IMR-90 (cell line): ENCODE data around the gene IL24. TPM values are rescaled to one million over a fixed set of nuclear protein-coding genes. Genes with fewer than 3 reads are reported as not detected.

Experiments
- ATAC-seq: fragments of 200-7000 bp; cut with Tn5 transposase; 2 replicates; pipeline ENCODE4 v1.9.1; 2020; ENCODE audit warnings: low read depth, mild to moderate bottlenecking, moderate library complexity
- BruUV-seq: library from RNA; stranded (reverse); fragments of 400-500 nt; replicated peaks from 2 replicates; lab custom pipeline; 2021; lab: Mats Ljungman, UMichigan
- CTCF ChIA-PET: fragments of 300-600 bp; formaldehyde crosslinking; extraction: SDS; loops from one replicate; lab custom pipeline; 2021; ENCODE audit warnings: antibody characterized with exemption; lab: Yijun Ruan, JAX
- POLR2A ChIA-PET: fragments of 300-600 bp; sonication (Branson Sonifier 250); formaldehyde crosslinking; loops from one replicate; lab custom pipeline; 2022; ENCODE audit warnings: antibody characterized with exemption; ENCODE audit not compliant: unreplicated experiment; lab: Charles Lee
- DNase-seq: peaks from one replicate; pipeline ENCODE4 v3.0.0; 2013
- H2AFZ ChIP-seq: replicated peaks from 2 replicates; pipeline ENCODE3; 2013; ENCODE audit warnings: low read length, mild to moderate bottlenecking; ENCODE audit not compliant: poor library complexity
- H2AK5ac ChIP-seq: 2 replicates; pipeline ENCODE4 v1.6.1; 2013; ENCODE audit warnings: low read depth, low read length, inconsistent platforms
- H2AK9ac ChIP-seq: replicated peaks from 2 replicates; pipeline ENCODE3; 2013; ENCODE audit warnings: mild to moderate bottlenecking, low read depth, low read length, moderate library complexity; ENCODE audit not compliant: poor library complexity
- H2BK120ac ChIP-seq: 2 replicates; pipeline ENCODE4 v1.6.1; 2013; ENCODE audit warnings: low read depth, low read length, inconsistent platforms
- H2BK15ac ChIP-seq: 3 replicates; pipeline ENCODE4 v1.6.1; 2013; ENCODE audit warnings: low read depth, low read length, inconsistent platforms
- H2BK20ac ChIP-seq: 2 replicates; pipeline ENCODE4 v1.6.1; 2013; ENCODE audit warnings: low read depth, mild to moderate bottlenecking, inconsistent platforms, low read length, moderate library complexity
- H2BK5ac ChIP-seq: 2 replicates; pipeline ENCODE4 v1.6.1; 2013; ENCODE audit warnings: mild to moderate bottlenecking, low read depth, low read length, inconsistent platforms; ENCODE audit not compliant: poor library complexity, severe bottlenecking
- H3K14ac ChIP-seq: replicated peaks from 2 replicates; pipeline ENCODE4 v1.6.1; 2013; ENCODE audit warnings: low read depth, low read length, inconsistent platforms
- H3K18ac ChIP-seq: 2 replicates; pipeline ENCODE4 v1.6.1; 2013; ENCODE audit warnings: low read depth, low read length, control low read depth
- H3K23ac ChIP-seq: 2 replicates; pipeline ENCODE4 v1.6.1; 2013; ENCODE audit warnings: low read depth, low read length, inconsistent platforms
- H3K27ac ChIP-seq: 2 replicates; pipeline ENCODE4 v1.5.1; 2013; ENCODE audit warnings: mild to moderate bottlenecking, control low read depth, low read length; ENCODE audit not compliant: insufficient read depth
- H3K27me3 ChIP-seq: 2 replicates; pipeline ENCODE4 v1.6.1; 2013; ENCODE audit warnings: low read length; ENCODE audit not compliant: control insufficient read depth, insufficient read depth
- H3K36me3 ChIP-seq: 2 replicates; pipeline ENCODE4 v1.6.1; 2013; ENCODE audit warnings: low read length, mixed read lengths; ENCODE audit not compliant: control insufficient read depth, insufficient read depth
- H3K4ac ChIP-seq: 2 replicates; pipeline ENCODE4 v1.6.1; 2013; ENCODE audit warnings: low read depth, low read length, inconsistent platforms
- H3K4me1 ChIP-seq: 2 replicates; pipeline ENCODE4 v1.6.1; 2013; ENCODE audit warnings: low read length, mixed read lengths; ENCODE audit not compliant: control insufficient read depth, insufficient read depth
- H3K4me2 ChIP-seq: 2 replicates; pipeline ENCODE4 v1.6.1; 2013; ENCODE audit warnings: low read depth, mild to moderate bottlenecking, control low read depth, low read length, moderate library complexity
- H3K4me3 ChIP-seq: 2 replicates; pipeline ENCODE4 v1.5.1; 2013; ENCODE audit warnings: low read depth, mild to moderate bottlenecking, control low read depth, low read length, moderate library complexity; ENCODE audit not compliant: insufficient read depth
- H3K56ac ChIP-seq: 2 replicates; pipeline ENCODE4 v1.6.1; 2013; ENCODE audit warnings: low read length, inconsistent platforms; ENCODE audit not compliant: insufficient read depth; ENCODE audit errors: extremely low read depth
- H3K79me1 ChIP-seq, 2 experiments: 2 replicates each; pipeline ENCODE4 v1.6.1; 2013; ENCODE audit warnings: low read length in 2 of 2, inconsistent platforms in 1 of 2, low read depth in 1 of 2
- H3K9ac ChIP-seq: 2 replicates; pipeline ENCODE4 v1.6.1; 2013; ENCODE audit warnings: low read depth, low read length, control low read depth
- H3K9me1 ChIP-seq: 2 replicates; pipeline ENCODE4 v1.6.1; 2013; ENCODE audit warnings: low read length, inconsistent platforms; ENCODE audit not compliant: insufficient read depth
- H3K9me3 ChIP-seq: 2 replicates; pipeline ENCODE4 v1.6.1; 2013; ENCODE audit warnings: low read length; ENCODE audit not compliant: control insufficient read depth, insufficient read depth
- H4K20me1 ChIP-seq: 2 replicates; pipeline ENCODE4 v1.6.1; 2013; ENCODE audit warnings: low read length, inconsistent platforms; ENCODE audit not compliant: insufficient read depth
- H4K5ac ChIP-seq: 2 replicates; pipeline ENCODE4 v1.6.1; 2013; ENCODE audit warnings: mild to moderate bottlenecking, low read depth, low read length, control low read depth
- H4K8ac ChIP-seq, 2 experiments: 2 replicates each; pipeline ENCODE4 v1.6.1; 2013; ENCODE audit warnings: low read depth in 2 of 2, low read length in 2 of 2, control low read depth in 1 of 2, inconsistent platforms in 1 of 2
- H4K91ac ChIP-seq: 2 replicates; pipeline ENCODE4 v1.6.1; 2013; ENCODE audit warnings: low read depth, low read length, inconsistent platforms; ENCODE audit not compliant: insufficient read depth
- BHLHE40 ChIP-seq: fragments of 150-350 bp; IDR thresholded peaks from 2 replicates; pipeline ENCODE4 v1.6.1; 2016; ENCODE audit warnings: mild to moderate bottlenecking, low read depth, low read length
- CHD1 ChIP-seq: IDR thresholded peaks from 2 replicates; pipeline ENCODE4 v1.6.1; 2012; ENCODE audit warnings: low read depth, low read length, improper control_type of control experiment
- CTCF ChIP-seq: conservative IDR thresholded peaks from 2 replicates; pipeline ENCODE4 v1.5.1; 2012; ENCODE audit warnings: mild to moderate bottlenecking, low read depth, low read length, improper control_type of control experiment
- ELK1 ChIP-seq: fragments of 150-350 bp; IDR thresholded peaks from 2 replicates; pipeline ENCODE4 v1.6.1; 2016; ENCODE audit warnings: low read depth, mild to moderate bottlenecking, low read length, moderate library complexity, borderline replicate concordance
- MAFK ChIP-seq: IDR thresholded peaks from 2 replicates; pipeline ENCODE4 v1.6.1; 2012; ENCODE audit warnings: low read depth, low read length, improper control_type of control experiment
- MAZ ChIP-seq: IDR thresholded peaks from 2 replicates; pipeline ENCODE4 v1.6.1; 2012; ENCODE audit warnings: low read depth, mild to moderate bottlenecking, low read length, improper control_type of control experiment, moderate library complexity, borderline replicate concordance
- MXI1 ChIP-seq: IDR thresholded peaks from 2 replicates; pipeline ENCODE4 v1.6.1; 2012; ENCODE audit warnings: low read depth, mild to moderate bottlenecking, low read length, moderate library complexity, borderline replicate concordance
- NFE2L2 ChIP-seq: fragments of 150-350 bp; IDR thresholded peaks from 2 replicates; pipeline ENCODE4 v1.6.1; 2016; ENCODE audit warnings: low read depth, mild to moderate bottlenecking, low read length
- POLR2A ChIP-seq: IDR thresholded peaks from 2 replicates; pipeline ENCODE4 v1.6.1; 2012; ENCODE audit warnings: mild to moderate bottlenecking, low read depth, low read length
- RCOR1 ChIP-seq: IDR thresholded peaks from 2 replicates; pipeline ENCODE4 v1.6.1; 2012; ENCODE audit warnings: mild to moderate bottlenecking, low read length, improper control_type of control experiment; ENCODE audit not compliant: insufficient replicate concordance
- RFX5 ChIP-seq: IDR thresholded peaks from 2 replicates; pipeline ENCODE4 v1.8.0; 2012; ENCODE audit warnings: low read depth, mild to moderate bottlenecking, low read length, moderate library complexity
- USF2 ChIP-seq: fragments of 150-350 bp; IDR thresholded peaks from 2 replicates; pipeline ENCODE4 v1.6.1; 2017; ENCODE audit warnings: mild to moderate bottlenecking, antibody characterized with exemption, low read length, low read depth
- WGBS, 2 experiments: methylation state at CpG; one replicate each; pipeline versions ENCODE4 v1.1.5 to v1.1.7; 2013; ENCODE audit warnings: missing lambda C conversion rate in 2 of 2; ENCODE audit not compliant: insufficient read length in 1 of 2; ENCODE audit errors: extremely low coverage in 2 of 2; 5-methylcytosine and 5-hydroxymethylcytosine counted together
- dilution Hi-C: fragments of 300-500 bp; cut with HindIII; formaldehyde crosslinking; loops from one replicate; pipeline ENCODE4 v1.14.3; 2018; ENCODE audit warnings: low sequenced_read_pairs; ENCODE audit not compliant: unreplicated experiment
- in situ Hi-C: fragments of 300-500 bp; cut with MboI; formaldehyde crosslinking; loops from 3 replicates; pipeline ENCODE4 v1.14.3; 2019; ENCODE audit warnings: low sequenced_read_pairs, inconsistent platforms, mixed read lengths
- intact Hi-C: fragments of 100-400 bp; cut with micrococcal nuclease; formaldehyde crosslinking; loops from 2 replicates; pipeline ENCODE4 v1.10.0; 2022
- polyA plus RNA-seq, 3 experiments: library from polyadenylated mRNA; depleted of rRNA; stranded (reverse); fragments of >200 nt; gene quantifications; 2 replicates each; pipeline ENCODE4 v1.2.3, GENCODE V29; 2012; ENCODE audit warnings: low replicate concordance in 1 of 3
- total RNA-seq: library from RNA; depleted of rRNA; stranded (reverse); fragments of >200 nt; gene quantifications from 2 replicates; pipeline ENCODE4 v1.2.3, GENCODE V29; 2012

Gene IL24
- total and polyA plus RNA-seq, 2 of the 4 experiments (the other 2 are of a cell fraction) = 0.12 to 0.18 TPM

- ATAC-seq = no peak
- 60% methylated on average over 2 of the region's 12 CpGs; no CpG with 5 or more reads in 1 of the 2 experiments for WGBS, 2 experiments
- in situ Hi-C loops = loop anchor here (5.0 to 10.0 kb wide), 4 partner anchors 107 to 429 kb away; partner anchors contain the start of gene EIF2D
Measured at GRCh38 chr1:206913766-206914537, 16.7 kb downstream of the IL24 start.

More at GRCh38 chr1:206913766-206914537, 16.7 kb downstream of the IL24 start:
- Histone ChIP-seq H4K5ac (no peak overlapping the region), H3K27me3 (peaks cover 41% of the 10 kb centered on the region), H2BK5ac (no peak overlapping the region), H2AK5ac (no peak overlapping the region; the same call in 1 of the 2 replicates), H3K4ac (no peak overlapping the region), H3K4me1 (peaks cover 3% of the 10 kb centered on the region), H2AK9ac (no peak overlapping the region), H3K4me3 (no peak overlapping the region), H3K27ac (no peak overlapping the region), H2AFZ (no peak overlapping the region), H3K36me3 (no peaks in the 10 kb centered on the region), H3K14ac (no peak overlapping the region), H3K18ac (no peak overlapping the region), H3K23ac (no peak overlapping the region), H3K4me2 (no peak overlapping the region), H2BK15ac (no peak overlapping the region), H2BK20ac (no peak overlapping the region), H2BK120ac (no peak overlapping the region), H4K20me1 (no peaks in the 10 kb centered on the region), H3K9ac (no peak overlapping the region), H3K56ac (no peak overlapping the region), H4K8ac (no peak overlapping the region), H3K9me1 (peaks cover 2% of the 10 kb centered on the region; the same call in 1 of the 2 replicates), H3K9me3 (no peaks in the 10 kb centered on the region), H4K91ac (no peak overlapping the region), H3K79me1 (no peaks in the 10 kb centered on the region)
- CTCF ChIA-PET = no interaction called here
- no TSS peak for BruUV-seq
- POLR2A ChIA-PET = no interaction called here
- dilution Hi-C loops = no loop called here
- TF ChIP-seq MXI1 (no peak), POLR2A (no peak), CHD1 (no peak), MAZ (no peak), MAFK (no peak), RFX5 (no peak), ELK1 (no peak), CTCF (no peak), NFE2L2 (no peak), BHLHE40 (no peak), RCOR1 (no peak), USF2 (no peak)
- DNase-seq = no peak
- intact Hi-C loops = loop anchor here (2.0 to 10.0 kb wide), 4 partner anchors 161 to 491 kb away; no protein-coding TSS in a partner anchor
